ENCODE measurements around the gene SLC38A5.
"Not testable (repeated sequence)": the region's sequence is repeated elsewhere in the genome, so short reads cannot be mapped to it uniquely, and the experiment has no call there.

Gene SLC38A5

GRCh38 chrX:48467281-48467761 lies 2.7 kb downstream of the SLC38A5 start:
- no peak for DNase-seq

GRCh38 chrX:48466696-48467095 lies 3.4 kb downstream of the SLC38A5 start:
- no peak for DNase-seq

- no peak for DNase-seq
Measured at GRCh38 chrX:48465336-48465933, 4.6 kb downstream of the SLC38A5 start.

- DNase-seq: no peak
Measured at GRCh38 chrX:48461830-48462229, 8.2 kb downstream of the SLC38A5 start.

- no peak for DNase-seq
Measured at GRCh38 chrX:48460606-48461005, 9.5 kb downstream of the SLC38A5 start.

GRCh38 chrX:48460031-48460430 lies 10.0 kb downstream of the SLC38A5 start:
- DNase-seq: no peak

GRCh38 chrX:48459483-48459882 lies 10.6 kb downstream of the SLC38A5 start:
- DNase-seq: no peak

- DNase-seq: no peak
Measured at GRCh38 chrX:48458711-48459110, 11.3 kb downstream of the SLC38A5 start.

- DNase-seq: no peak
Measured at GRCh38 chrX:48456628-48457331, 13.3 kb downstream of the SLC38A5 start.

- DNase-seq: no peak
Measured at GRCh38 chrX:48451708-48452107, 18.4 kb downstream of the SLC38A5 start.

- DNase-seq: no peak
Measured at GRCh38 chrX:48450076-48450475, 20.0 kb downstream of the SLC38A5 start.

- DNase-seq: not testable (repeated sequence)
Measured at GRCh38 chrX:48447201-48447600, 22.9 kb downstream of the SLC38A5 start.

GRCh38 chrX:48433713-48434112 lies 36.3 kb downstream of the SLC38A5 start:
- not testable (repeated sequence) for DNase-seq

- not testable (repeated sequence) for DNase-seq
Measured at GRCh38 chrX:48430166-48430565, 39.9 kb downstream of the SLC38A5 start.

GRCh38 chrX:48429606-48430005 lies 40.5 kb downstream of the SLC38A5 start:
- not testable (repeated sequence) for DNase-seq

- not testable (repeated sequence) for DNase-seq
Measured at GRCh38 chrX:48427027-48427716, 42.9 kb downstream of the SLC38A5 start.

- DNase-seq: not testable (repeated sequence)
Measured at GRCh38 chrX:48411860-48412259, 58.2 kb downstream of the SLC38A5 start, which contains the start of gene SSX4B. Gene SSX4B, minus strand, starts transcription at chrX:48411960. Its CDS starts 588 bp downstream, at chrX:48411372.
